Measurements from ENCODE around the gene BAHCC1.

Gene BAHCC1

DNA sequence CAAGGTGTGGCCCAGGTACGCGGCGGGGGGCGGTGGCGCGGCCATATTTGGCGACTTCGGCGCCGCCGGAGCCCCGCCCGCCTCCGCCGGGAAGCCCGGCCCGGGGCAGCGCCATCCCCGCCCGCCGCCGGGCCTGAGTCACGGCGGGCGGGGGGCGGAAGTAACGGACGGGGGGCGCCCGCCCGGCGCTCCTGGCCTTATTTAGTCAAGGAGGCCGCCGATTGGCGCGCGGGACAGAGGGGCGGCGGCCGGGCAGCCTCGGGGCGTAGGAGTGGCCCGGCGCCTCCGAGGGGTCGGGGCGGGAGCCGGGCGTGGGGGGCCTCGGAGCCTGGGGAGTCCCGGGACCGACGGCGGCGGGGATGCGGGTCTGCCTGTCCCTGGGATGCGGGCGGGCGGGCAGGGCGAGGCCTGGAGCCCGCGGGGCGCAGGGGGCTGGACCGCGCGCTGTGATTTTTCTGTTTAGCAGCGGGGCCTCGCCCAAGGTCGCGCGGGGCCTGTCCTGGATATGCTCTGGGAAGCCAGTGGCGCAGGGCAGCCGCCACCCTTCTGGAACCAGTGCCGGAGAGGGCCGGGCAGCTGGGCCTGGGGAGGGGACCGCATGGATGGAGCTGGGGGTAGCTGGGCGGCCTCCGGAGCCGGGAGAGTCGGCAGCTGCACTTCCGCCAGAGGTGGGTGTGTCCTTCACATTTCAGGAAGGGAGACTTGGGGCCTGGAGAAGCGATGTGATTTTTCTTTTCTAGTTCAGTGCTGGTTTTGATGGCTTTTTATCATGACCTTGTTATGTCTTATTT is 119.7 kb downstream of the BAHCC1 start:
- DNase-seq (ENCODE audit: low spot score) = peak; percentile 83

DNA sequence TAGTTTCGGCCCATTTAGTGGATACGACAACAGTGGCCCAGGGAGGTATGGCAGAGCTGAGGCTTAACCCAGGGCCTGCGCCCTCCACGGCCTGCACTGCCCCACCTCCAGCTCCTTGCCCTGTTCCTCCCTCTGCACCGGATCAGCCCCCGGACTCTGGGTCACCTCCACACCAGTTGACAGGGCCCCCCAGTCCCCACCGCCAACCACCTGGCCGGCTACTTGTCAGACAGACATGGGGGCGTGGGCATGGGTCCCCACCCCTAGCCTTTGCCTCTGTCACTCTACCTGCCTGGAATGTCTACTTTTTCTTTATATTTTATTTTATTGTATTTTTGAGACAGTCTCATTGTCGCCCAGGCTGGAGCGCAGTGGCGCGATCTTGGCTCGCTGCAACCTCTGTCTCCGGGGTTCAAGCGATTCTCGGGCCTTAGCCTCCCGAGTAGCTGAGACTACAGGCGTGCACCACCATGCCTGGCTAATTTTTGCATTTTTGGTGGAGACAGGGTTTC is 120.3 kb downstream of the BAHCC1 start:
- DNase-seq (ENCODE audit: low spot score) = no peak

Data from SW480 (cell line).